Keratinocyte (primary cell): ENCODE measurements around the gene OR4X1. TPM values are rescaled to one million over a fixed set of nuclear protein-coding genes. Genes with fewer than 3 reads are reported as not detected.
"Not testable (repeated sequence)": the region's sequence is repeated elsewhere in the genome, so short reads cannot be mapped to it uniquely, and the experiment has no call there.

Experiments used
- DNase-seq: peaks from one replicate; pipeline ENCODE4 v3.0.0-alpha.2; 2011; ENCODE audit warnings: low read depth, missing footprints, low spot score
- FAIRE-seq: peaks from 2 replicates; lab custom pipeline; 2011; peaks lifted over from hg19 to GRCh38; lab: Jason Lieb, UNC
- H2AFZ ChIP-seq: 2 replicates; pipeline ENCODE4 v1.6.0; 2012; ENCODE audit warnings: low read length, control low read depth, inconsistent platforms; ENCODE audit not compliant: control insufficient read depth
- H3K27ac ChIP-seq: 2 replicates; pipeline ENCODE4 v1.5.1; 2011; ENCODE audit warnings: low read length; ENCODE audit not compliant: control insufficient read depth, insufficient read depth
- H3K27me3 ChIP-seq: 3 replicates; pipeline ENCODE4 v1.6.0; 2011; ENCODE audit warnings: low read length; ENCODE audit not compliant: control insufficient read depth, insufficient read depth; ENCODE audit errors: extremely low read depth
- H3K36me3 ChIP-seq, 2 experiments: 2 replicates in 1 of 2; 3 replicates in 1 of 2; pipeline ENCODE4 v1.5.1; 2011; ENCODE audit warnings: low read length in 2 of 2, mild to moderate bottlenecking in 1 of 2; ENCODE audit not compliant: control insufficient read depth in 2 of 2, insufficient read depth in 2 of 2; ENCODE audit errors: extremely low read depth in 1 of 2
- H3K4me1 ChIP-seq: 3 replicates; pipeline ENCODE4 v1.5.1; 2011; ENCODE audit warnings: low read length; ENCODE audit not compliant: control insufficient read depth, insufficient read depth; ENCODE audit errors: extremely low read depth
- H3K4me2 ChIP-seq: 3 replicates; pipeline ENCODE4 v1.6.0; 2011; ENCODE audit warnings: low read depth, low read length; ENCODE audit not compliant: control insufficient read depth, insufficient read depth; ENCODE audit errors: extremely low read depth
- H3K4me3 ChIP-seq, 3 experiments: fragments of 200-600 bp in 1 of 3; sonication (generic) in 1 of 3; 2 replicates in 2 of 3; 3 replicates in 1 of 3; pipeline ENCODE4 v1.5.1; 2011 to 2016; ENCODE audit warnings: low read length in 3 of 3, mild to moderate bottlenecking in 3 of 3, control low read depth in 2 of 3, inconsistent platforms in 1 of 3, low read depth in 1 of 3, mixed read lengths in 1 of 3, mixed run types in 1 of 3, moderate library complexity in 1 of 3; ENCODE audit not compliant: control insufficient read depth in 2 of 3, insufficient read depth in 2 of 3; ENCODE audit errors: extremely low read depth in 1 of 3
- H3K79me2 ChIP-seq: 2 replicates; pipeline ENCODE4 v1.6.0; 2012; ENCODE audit warnings: low read length; ENCODE audit not compliant: control insufficient read depth, insufficient read depth
- H3K9ac ChIP-seq: 3 replicates; pipeline ENCODE4 v1.6.0; 2011; ENCODE audit warnings: low read length; ENCODE audit not compliant: control insufficient read depth, insufficient read depth; ENCODE audit errors: extremely low read depth
- H3K9me1 ChIP-seq: 3 replicates; pipeline ENCODE4 v1.6.0; 2011; ENCODE audit warnings: low read length; ENCODE audit not compliant: control insufficient read depth, insufficient read depth; ENCODE audit errors: extremely low read depth
- H3K9me3 ChIP-seq: 2 replicates; pipeline ENCODE4 v1.5.1; 2012; ENCODE audit warnings: low read depth, low read length; ENCODE audit not compliant: control insufficient read depth
- H4K20me1 ChIP-seq: 3 replicates; pipeline ENCODE4 v1.6.0; 2011; ENCODE audit warnings: low read length; ENCODE audit not compliant: control insufficient read depth, insufficient read depth; ENCODE audit errors: extremely low read depth
- CTCF ChIP-seq, 3 experiments: IDR thresholded peaks in 1 of 3; conservative IDR thresholded peaks in 1 of 3; optimal IDR thresholded peaks in 1 of 3; 2 replicates in 2 of 3; 3 replicates in 1 of 3; pipeline versions ENCODE3 to v1.5.1; 2011; ENCODE audit warnings: low read length in 3 of 3, mild to moderate bottlenecking in 3 of 3, moderate library complexity in 2 of 3, control low read depth in 1 of 3, inconsistent platforms in 1 of 3; ENCODE audit not compliant: insufficient read depth in 2 of 3; ENCODE audit errors: extremely low read depth in 1 of 3
- EZH2 ChIP-seq: IDR thresholded peaks from one replicate; pipeline ENCODE4 v1.6.1; 2012; ENCODE audit warnings: inconsistent platforms, mild to moderate bottlenecking, low read length, moderate library complexity
- dilution Hi-C: fragments of 300-500 bp; cut with MboI; formaldehyde crosslinking; loops from one replicate; pipeline ENCODE4 v1.7.0; 2020; ENCODE audit warnings: low sequenced_read_pairs; ENCODE audit not compliant: extremely low pct_ligation_motif_present
- polyA plus RNA-seq, 5 experiments: library from polyadenylated mRNA; depleted of rRNA in 3 of 5; stranded (reverse) in 3 of 5; stranded (forward) in 1 of 5; unstranded in 1 of 5; fragments of >200 nt; gene quantifications; 1 replicate in 1 of 5; 2 replicates in 3 of 5; 3 replicates in 1 of 5; pipeline versions ENCODE4 v1.2.1 to v1.2.3, GENCODE V29; 2011 to 2012; ENCODE audit warnings: missing spikeins in 2 of 5, low read depth in 1 of 5, low replicate concordance in 1 of 5

Gene OR4X1
- polyA plus RNA-seq, 1 donor (not counting 4 experiments of a cell fraction or from before 2014, with no cell fraction given): not detected

GRCh38 chr11:48228761-48229160 is 34.9 kb upstream of the OR4X1 start:
- no peaks in the 10 kb centered on the region for H3K4me1 ChIP-seq
- H3K36me3 ChIP-seq: no peaks in the 10 kb centered on the region
- no peak overlapping the region for H3K9ac ChIP-seq
- H3K9me3 ChIP-seq: no peaks in the 10 kb centered on the region
- no peaks in the 10 kb centered on the region for H3K9me1 ChIP-seq
- TF ChIP-seq EZH2 (no peak), CTCF (optimal IDR thresholded peaks at IDR 0.05 in 1 of 3, IDR thresholded peaks at IDR 0.05 in 1 of 3, conservative IDR thresholded peaks at IDR 0.05 in 1 of 3; ENCODE audit: extremely low read depth in 1 of 3, insufficient read depth in 2 of 3, low read length in 3 of 3) (no peak)
- H3K4me2 ChIP-seq: no peak overlapping the region
- H4K20me1 ChIP-seq: no peaks in the 10 kb centered on the region
- dilution Hi-C loops: no loop called here
- DNase-seq (no peak), FAIRE-seq (no peak)
- no peaks in the 10 kb centered on the region for H3K79me2 ChIP-seq
- no peak overlapping the region for H2AFZ ChIP-seq
- H3K27me3 ChIP-seq: no peaks in the 10 kb centered on the region
- no peak overlapping the region for H3K27ac ChIP-seq
- H3K4me3 ChIP-seq: no peak overlapping the region

GRCh38 chr11:48230057-48230456 is 33.6 kb upstream of the OR4X1 start:
- FAIRE-seq, H4K20me1 ChIP-seq, H3K27me3 ChIP-seq, H3K4me3 ChIP-seq, H3K9ac ChIP-seq, H3K27ac ChIP-seq, H3K36me3 ChIP-seq, DNase-seq, H3K4me1 ChIP-seq, H3K9me3 ChIP-seq, H2AFZ ChIP-seq, H3K4me2 ChIP-seq, H3K79me2 ChIP-seq, H3K9me1 ChIP-seq, dilution Hi-C loops: not testable (repeated sequence)

GRCh38 chr11:48237727-48238126 is 25.9 kb upstream of the OR4X1 start:
- Histone ChIP-seq H3K27ac (no peak overlapping the region), H3K36me3 (no peaks in the 10 kb centered on the region), H3K27me3 (no peaks in the 10 kb centered on the region), H3K4me2 (no peak overlapping the region), H3K79me2 (no peaks in the 10 kb centered on the region), H2AFZ (no peak overlapping the region), H3K4me1 (no peaks in the 10 kb centered on the region), H3K9ac (no peak overlapping the region), H3K9me3 (no peaks in the 10 kb centered on the region), H3K4me3 (no peak overlapping the region), H4K20me1 (no peaks in the 10 kb centered on the region), H3K9me1 (no peaks in the 10 kb centered on the region)
- TF ChIP-seq CTCF (optimal IDR thresholded peaks at IDR 0.05 in 1 of 3, IDR thresholded peaks at IDR 0.05 in 1 of 3, conservative IDR thresholded peaks at IDR 0.05 in 1 of 3; ENCODE audit: extremely low read depth in 1 of 3, insufficient read depth in 2 of 3, low read length in 3 of 3) (no peak), EZH2 (no peak)
- dilution Hi-C loops: no loop called here
- no peak for DNase-seq
- FAIRE-seq: no peak
